ENCODE measurements around the gene EGFR.

The EGFR gene

DNA sequence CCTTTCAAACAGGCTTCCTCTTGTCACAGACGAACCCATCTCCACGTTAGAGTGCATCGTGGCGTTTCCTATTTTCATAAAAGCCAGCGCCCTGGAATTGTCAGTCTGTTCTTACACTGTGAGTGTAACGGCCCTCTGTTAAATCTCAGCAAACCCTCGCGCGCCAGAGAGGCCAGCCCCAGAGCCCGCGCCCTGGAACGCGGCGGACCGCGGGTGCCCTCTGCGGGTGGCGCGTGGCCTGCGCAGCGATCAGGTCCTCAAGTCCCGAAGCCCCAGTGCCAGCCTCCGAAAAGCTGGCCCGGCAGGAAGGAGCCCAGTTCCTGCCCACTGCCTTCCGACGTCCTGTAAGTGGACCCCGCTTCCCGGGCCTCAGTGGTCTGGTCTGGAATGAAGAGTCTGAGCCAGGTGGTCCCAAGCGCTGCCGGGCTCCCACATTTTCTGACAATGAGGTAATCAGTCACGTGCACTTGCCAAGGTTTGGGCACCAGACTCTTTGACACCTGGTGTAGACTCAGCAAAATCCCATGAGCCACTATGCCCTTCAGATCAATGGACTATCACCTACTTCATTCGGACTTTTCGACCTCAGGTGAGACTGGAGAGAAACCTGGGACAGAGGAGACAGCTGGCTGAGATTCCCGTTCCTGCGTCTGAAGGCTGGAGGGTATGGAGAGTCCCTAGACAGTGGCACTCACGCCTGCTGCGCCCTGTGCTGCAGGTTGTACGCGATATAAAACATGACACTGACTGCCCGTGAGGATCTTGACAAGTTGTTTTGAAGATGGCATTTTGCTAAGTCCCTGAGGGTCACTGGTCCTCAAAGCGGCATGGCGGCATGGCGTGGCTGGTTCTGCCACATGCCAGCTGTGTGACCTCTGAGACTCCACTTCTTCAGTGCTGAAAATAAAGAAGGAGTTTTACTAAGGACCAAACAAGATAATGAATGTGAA, 237.0 kb downstream of the EGFR start:
- H3K4me1 ChIP-seq (ENCODE audit: insufficient read depth, low read length), result no peaks in the 10 kb centered on the region
- peak overlapping the region; percentile 48 for H3K9ac ChIP-seq (ENCODE audit: low read depth, low read length)

DNA sequence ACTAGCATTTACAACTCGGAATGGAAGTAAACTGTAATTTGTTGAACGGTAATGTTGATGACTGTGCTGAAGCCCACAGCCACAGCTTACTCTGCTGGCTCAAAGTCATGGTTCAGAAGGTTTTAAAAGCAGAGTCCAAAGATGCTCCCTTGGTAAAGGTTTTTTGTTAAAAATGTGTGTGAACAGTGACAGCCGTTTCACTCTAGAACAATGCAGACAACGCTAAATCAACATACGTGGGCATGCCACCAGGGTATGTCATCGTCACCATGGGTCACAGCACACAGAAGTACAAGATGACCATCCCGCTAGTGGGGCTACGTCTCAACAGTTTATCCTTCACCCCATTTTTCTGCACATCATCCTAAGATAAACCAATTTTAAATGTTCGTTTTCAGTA, 239.8 kb downstream of the EGFR start:
- Histone ChIP-seq H3K9me3 (ENCODE audit: control insufficient read depth, insufficient read depth, low read length) (no peaks in the 10 kb centered on the region), H3K4me1 (ENCODE audit: insufficient read depth, low read length) (no peaks in the 10 kb centered on the region), H3K36me3 (ENCODE audit: insufficient read depth, low read length) (no peaks in the 10 kb centered on the region), H3K9ac (ENCODE audit: low read depth, low read length) (no peak overlapping the region)

More for the DNA sequence above, 237.0 kb downstream of the EGFR start:
- Histone ChIP-seq H3K9me3 (ENCODE audit: control insufficient read depth, insufficient read depth, low read length) (no peaks in the 10 kb centered on the region), H3K36me3 (ENCODE audit: insufficient read depth, low read length) (no peaks in the 10 kb centered on the region)

DNA sequence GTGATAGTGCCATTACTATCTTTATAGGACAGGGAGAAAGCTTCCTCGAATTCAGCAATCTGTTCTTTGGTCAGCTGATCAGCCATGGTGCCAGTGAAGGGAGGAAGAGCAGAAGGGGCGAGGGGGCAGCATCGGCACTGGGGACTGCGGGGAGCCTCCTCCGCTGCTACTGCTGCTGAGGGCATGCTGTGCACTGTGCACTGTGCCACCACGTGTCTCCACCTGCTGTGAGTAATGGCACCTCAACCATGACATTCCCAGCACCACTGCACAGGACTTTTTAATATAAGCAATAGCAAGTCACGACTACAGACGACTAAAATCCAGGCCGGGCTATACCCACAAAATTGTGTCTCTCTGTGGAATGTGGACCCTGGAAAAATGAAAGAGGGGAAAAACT, 241.4 kb downstream of the EGFR start:
- Histone ChIP-seq H3K4me1 (ENCODE audit: insufficient read depth, low read length) (no peaks in the 10 kb centered on the region), H3K9me3 (ENCODE audit: control insufficient read depth, insufficient read depth, low read length) (no peaks in the 10 kb centered on the region), H3K36me3 (ENCODE audit: insufficient read depth, low read length) (no peaks in the 10 kb centered on the region), H3K9ac (ENCODE audit: low read depth, low read length) (no peak overlapping the region)

DNA sequence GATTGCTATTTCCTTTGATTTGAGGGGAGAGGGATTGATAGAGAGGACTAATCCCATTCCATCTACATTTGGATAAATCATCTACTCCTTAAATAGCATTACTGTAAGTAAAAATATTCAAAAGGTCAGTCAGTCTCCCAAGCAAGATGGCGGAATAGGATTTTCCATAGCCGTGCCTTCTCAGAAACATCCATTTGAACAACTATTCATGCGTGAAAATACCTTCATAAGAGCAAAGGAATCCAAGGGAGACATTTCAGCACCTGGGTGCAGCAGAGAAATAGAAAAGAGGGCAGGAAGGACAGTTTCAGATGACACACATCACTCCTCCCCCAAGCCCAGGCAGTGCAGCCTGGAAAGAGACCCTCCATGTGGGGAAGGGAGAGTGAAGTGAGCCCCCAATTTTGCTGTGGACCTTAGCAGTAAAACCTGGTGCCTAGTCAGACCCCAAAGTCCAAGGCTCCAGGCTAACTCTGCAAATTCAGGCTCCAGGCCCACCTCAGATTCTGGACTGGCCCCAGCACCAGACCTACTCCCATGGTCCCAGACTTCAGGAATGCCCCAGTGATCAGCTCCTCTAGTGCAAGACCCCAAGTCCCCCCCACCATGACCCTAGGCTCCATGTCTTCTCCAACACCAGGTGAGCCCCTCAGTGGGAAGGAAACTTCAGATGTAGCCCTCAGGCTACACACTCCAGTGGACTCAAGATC, 242.0 kb downstream of the EGFR start:
- Histone ChIP-seq H3K9me3 (ENCODE audit: control insufficient read depth, insufficient read depth, low read length) (no peaks in the 10 kb centered on the region), H3K4me1 (ENCODE audit: insufficient read depth, low read length) (no peaks in the 10 kb centered on the region), H3K36me3 (ENCODE audit: insufficient read depth, low read length) (no peaks in the 10 kb centered on the region), H3K9ac (ENCODE audit: low read depth, low read length) (no peak overlapping the region)
